Peyer's patch (tissue), 4 donors: ENCODE results near the gene KCNK4.

Experiments
- POLR2A ChIP-seq, 2 donors: fragments of 450-650 bp; IDR thresholded peaks; one replicate each; pipeline ENCODE4 v1.5.1; 2017; ENCODE audit warnings: antibody characterized with exemption in 2 of 2, mild to moderate bottlenecking in 2 of 2, moderate library complexity in 2 of 2
- TF ChIP-seq, protein P1 (sequence below), 6 experiments: fragments of 450-650 bp in 4 of 6; fragments of 200-600 bp in 2 of 6; sonication (generic) in 1 of 6; IDR thresholded peaks; one replicate each; pipeline ENCODE4 v1.5.1; 2017 to 2019; ENCODE audit warnings: antibody characterized with exemption in 6 of 6, mild to moderate bottlenecking in 3 of 6, moderate library complexity in 1 of 6

DNA sequence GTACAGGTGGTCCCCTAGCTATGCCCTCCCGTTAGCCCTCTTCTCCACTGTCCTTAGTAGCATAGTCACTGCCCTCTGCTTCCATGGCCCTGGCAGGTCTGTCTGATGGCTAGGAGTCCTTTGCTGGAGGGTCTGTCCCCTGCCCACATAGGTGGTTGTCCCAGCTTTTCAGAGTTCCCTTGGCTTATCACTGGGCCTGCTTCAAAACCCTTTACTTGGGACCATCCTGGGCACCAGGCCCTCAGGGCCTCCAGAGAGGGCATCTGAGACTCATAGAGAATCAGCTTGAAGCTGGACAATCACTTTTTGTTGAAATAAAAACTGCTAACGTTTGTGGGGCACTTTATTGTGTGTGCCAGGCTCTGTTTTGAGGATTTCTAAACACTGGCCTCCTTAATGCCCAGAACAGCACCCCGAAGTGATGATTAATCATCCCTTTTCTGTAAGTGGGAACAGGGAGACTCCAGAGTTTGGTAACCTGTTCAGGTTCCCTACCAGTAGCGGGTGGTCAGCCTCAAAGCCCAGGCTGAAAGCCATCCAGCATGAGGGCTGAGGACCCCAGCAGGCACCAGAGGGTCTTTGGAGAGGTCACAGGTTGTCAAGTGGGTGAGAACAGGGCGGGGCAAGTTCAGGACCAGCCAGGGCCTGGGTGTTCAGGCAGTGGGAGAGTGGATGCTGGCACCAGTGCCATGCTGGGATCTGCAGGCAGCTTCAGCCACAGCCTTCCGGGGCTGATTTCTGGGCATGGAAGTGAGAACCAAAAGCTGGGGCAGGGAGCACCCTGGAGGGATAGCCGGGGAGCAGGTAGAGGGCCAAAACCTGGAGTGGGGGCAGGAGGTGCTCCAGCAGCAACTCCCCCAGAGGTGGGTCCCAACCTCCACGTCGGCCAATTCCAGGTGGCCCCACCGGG is 495 bp upstream of the KCNK4 start:
- TF ChIP-seq, protein P1, sequence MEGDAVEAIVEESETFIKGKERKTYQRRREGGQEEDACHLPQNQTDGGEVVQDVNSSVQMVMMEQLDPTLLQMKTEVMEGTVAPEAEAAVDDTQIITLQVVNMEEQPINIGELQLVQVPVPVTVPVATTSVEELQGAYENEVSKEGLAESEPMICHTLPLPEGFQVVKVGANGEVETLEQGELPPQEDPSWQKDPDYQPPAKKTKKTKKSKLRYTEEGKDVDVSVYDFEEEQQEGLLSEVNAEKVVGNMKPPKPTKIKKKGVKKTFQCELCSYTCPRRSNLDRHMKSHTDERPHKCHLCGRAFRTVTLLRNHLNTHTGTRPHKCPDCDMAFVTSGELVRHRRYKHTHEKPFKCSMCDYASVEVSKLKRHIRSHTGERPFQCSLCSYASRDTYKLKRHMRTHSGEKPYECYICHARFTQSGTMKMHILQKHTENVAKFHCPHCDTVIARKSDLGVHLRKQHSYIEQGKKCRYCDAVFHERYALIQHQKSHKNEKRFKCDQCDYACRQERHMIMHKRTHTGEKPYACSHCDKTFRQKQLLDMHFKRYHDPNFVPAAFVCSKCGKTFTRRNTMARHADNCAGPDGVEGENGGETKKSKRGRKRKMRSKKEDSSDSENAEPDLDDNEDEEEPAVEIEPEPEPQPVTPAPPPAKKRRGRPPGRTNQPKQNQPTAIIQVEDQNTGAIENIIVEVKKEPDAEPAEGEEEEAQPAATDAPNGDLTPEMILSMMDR (IDR thresholded peaks at IDR 0.05) = no peak
- TF ChIP-seq POLR2A (IDR thresholded peaks at IDR 0.05) = no peak
